Panc1 (cell line): ENCODE results near the gene DSCAML1.

Experiments
- POLR2AphosphoS5 ChIP-seq: IDR thresholded peaks from 2 replicates; pipeline ENCODE4 v1.6.1; 2012; ENCODE audit warnings: mild to moderate bottlenecking, low read depth, low read length, moderate library complexity
- REST ChIP-seq, 2 experiments: IDR thresholded peaks; 2 replicates each; pipeline ENCODE4 v1.6.1; 2011 to 2012; ENCODE audit warnings: low read depth in 2 of 2, control low read depth in 1 of 2, low read length in 1 of 2, mild to moderate bottlenecking in 1 of 2, moderate library complexity in 1 of 2; ENCODE audit not compliant: insufficient read depth in 1 of 2
- TCF7L2 ChIP-seq: IDR thresholded peaks from 2 replicates; pipeline ENCODE4 v1.6.1; 2011; ENCODE audit warnings: mild to moderate bottlenecking, low read depth, low read length, inconsistent platforms
- TF ChIP-seq, protein P1 (sequence below): fragments of 450-650 bp; IDR thresholded peaks from 2 replicates; pipeline ENCODE4 v1.5.1; 2017; ENCODE audit warnings: mild to moderate bottlenecking

DNA sequence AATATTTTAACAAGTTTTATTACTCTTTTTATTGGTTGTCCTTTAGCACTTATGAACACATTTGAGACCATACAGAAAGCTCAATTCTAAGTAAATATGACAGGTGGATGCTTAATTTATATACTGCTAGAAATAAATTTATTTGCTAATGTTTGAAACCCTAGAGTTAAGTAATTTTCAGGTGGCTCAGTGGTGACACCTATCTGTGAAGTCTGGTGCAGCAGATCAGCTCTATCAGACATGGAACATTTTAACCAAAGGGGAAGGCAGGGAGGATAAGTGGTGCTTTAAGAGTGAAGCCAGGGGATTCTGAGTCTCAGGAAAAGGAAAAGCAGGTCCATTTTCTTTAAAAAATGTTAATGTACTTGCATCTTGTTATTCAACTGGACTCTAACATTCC lies 175.8 kb downstream of the DSCAML1 start:
- TF ChIP-seq, protein P1, sequence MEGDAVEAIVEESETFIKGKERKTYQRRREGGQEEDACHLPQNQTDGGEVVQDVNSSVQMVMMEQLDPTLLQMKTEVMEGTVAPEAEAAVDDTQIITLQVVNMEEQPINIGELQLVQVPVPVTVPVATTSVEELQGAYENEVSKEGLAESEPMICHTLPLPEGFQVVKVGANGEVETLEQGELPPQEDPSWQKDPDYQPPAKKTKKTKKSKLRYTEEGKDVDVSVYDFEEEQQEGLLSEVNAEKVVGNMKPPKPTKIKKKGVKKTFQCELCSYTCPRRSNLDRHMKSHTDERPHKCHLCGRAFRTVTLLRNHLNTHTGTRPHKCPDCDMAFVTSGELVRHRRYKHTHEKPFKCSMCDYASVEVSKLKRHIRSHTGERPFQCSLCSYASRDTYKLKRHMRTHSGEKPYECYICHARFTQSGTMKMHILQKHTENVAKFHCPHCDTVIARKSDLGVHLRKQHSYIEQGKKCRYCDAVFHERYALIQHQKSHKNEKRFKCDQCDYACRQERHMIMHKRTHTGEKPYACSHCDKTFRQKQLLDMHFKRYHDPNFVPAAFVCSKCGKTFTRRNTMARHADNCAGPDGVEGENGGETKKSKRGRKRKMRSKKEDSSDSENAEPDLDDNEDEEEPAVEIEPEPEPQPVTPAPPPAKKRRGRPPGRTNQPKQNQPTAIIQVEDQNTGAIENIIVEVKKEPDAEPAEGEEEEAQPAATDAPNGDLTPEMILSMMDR, result peak; percentile 83
- TF ChIP-seq REST (IDR thresholded peaks at IDR 0.05; ENCODE audit: insufficient read depth in 1 of 2, low read depth in 2 of 2, low read length in 1 of 2) (no peak), POLR2AphosphoS5 (no peak), TCF7L2 (no peak)
